HepG2 (cell line): Measurements from ENCODE around the gene NHSL1. TPM values are rescaled to one million over a fixed set of nuclear protein-coding genes. Genes with fewer than 3 reads are reported as not detected.

Experiments
- ATAC-seq: fragments of 200-7000 bp; cut with Tn5 transposase; 3 replicates; pipeline ENCODE4 v1.9.1; 2020; ENCODE audit warnings: mild to moderate bottlenecking, moderate library complexity
- BruUV-seq: library from RNA; stranded (reverse); fragments of 400-500 nt; replicated peaks from 2 replicates; lab custom pipeline; 2021; lab: Mats Ljungman, UMichigan
- CTCF ChIA-PET: fragments of 300-600 bp; formaldehyde crosslinking; extraction: SDS; loops from one replicate; lab custom pipeline; 2021; ENCODE audit warnings: low total read pairs, inconsistent platforms, low intra/inter-chr PET ratio; lab: Yijun Ruan, JAX
- POLR2A ChIA-PET: fragments of 350-600 bp; sonication (Branson Sonifier 250); formaldehyde crosslinking; loops from one replicate; lab custom pipeline; 2020; ENCODE audit warnings: antibody characterized with exemption, inconsistent platforms; lab: Yijun Ruan, JAX
- DNase-seq: peaks from one replicate; pipeline ENCODE4 v3.0.0-alpha.2; 2015; ENCODE audit warnings: low spot score
- FAIRE-seq: peaks from 3 replicates; lab custom pipeline; 2011; peaks lifted over from hg19 to GRCh38; lab: Jason Lieb, UNC
- H2AFZ ChIP-seq: one replicate; pipeline ENCODE4 v1.6.1; 2011; ENCODE audit warnings: low read length, inconsistent platforms
- H3K27ac ChIP-seq: fragments of 300-600 bp; 3 replicates; pipeline ENCODE4 v1.8.0; 2011; ENCODE audit warnings: mixed run types, mild to moderate bottlenecking, mixed read lengths, low read length, inconsistent platforms; ENCODE audit not compliant: insufficient read depth; ENCODE audit errors: extremely low read length
- H3K27me3 ChIP-seq, 2 experiments: fragments of 200-600 bp in 1 of 2; 2 replicates in 1 of 2; 3 replicates in 1 of 2; pipeline versions ENCODE4 v1.6.0 to v1.8.0; 2011; ENCODE audit warnings: low read length in 2 of 2, mild to moderate bottlenecking in 2 of 2, moderate library complexity in 2 of 2, inconsistent platforms in 1 of 2; ENCODE audit not compliant: insufficient read depth in 2 of 2, control insufficient read depth in 1 of 2
- H3K36me3 ChIP-seq, 2 experiments: fragments of 200-600 bp in 1 of 2; replicated peaks in 1 of 2; 2 replicates in 1 of 2; 3 replicates in 1 of 2; pipeline versions ENCODE4 v1.5.1 to v1.8.0; 2011; ENCODE audit warnings: low read length in 2 of 2, inconsistent platforms in 1 of 2; ENCODE audit not compliant: insufficient read depth in 2 of 2, control insufficient read depth in 1 of 2
- H3K4me1 ChIP-seq: 2 replicates; pipeline ENCODE4 v1.5.1; 2012; ENCODE audit warnings: low read length, inconsistent platforms; ENCODE audit not compliant: insufficient read depth
- H3K4me2 ChIP-seq: 2 replicates; pipeline ENCODE4 v1.6.0; 2011; ENCODE audit warnings: low read depth, low read length, inconsistent platforms
- H3K4me3 ChIP-seq, 3 experiments: fragments of 200-600 bp in 1 of 3; sonication (generic), shearing (Covaris generic) in 1 of 3; replicated peaks in 1 of 3; 2 replicates each; pipeline ENCODE4 v1.5.1; 2011 to 2016; ENCODE audit warnings: low read length in 3 of 3, inconsistent platforms in 2 of 3, low read depth in 2 of 3, mild to moderate bottlenecking in 2 of 3, control low read depth in 1 of 3, mixed read lengths in 1 of 3; ENCODE audit not compliant: insufficient read depth in 1 of 3
- H3K79me2 ChIP-seq: one replicate; pipeline ENCODE4 v1.6.1; 2011; ENCODE audit warnings: low read length, inconsistent platforms; ENCODE audit not compliant: insufficient read depth
- H3K9ac ChIP-seq: 2 replicates; pipeline ENCODE4 v1.6.0; 2011; ENCODE audit warnings: mild to moderate bottlenecking, low read depth, low read length, inconsistent platforms; ENCODE audit not compliant: insufficient read depth
- H3K9me3 ChIP-seq: 2 replicates; pipeline ENCODE4 v1.5.1; 2012; ENCODE audit warnings: mild to moderate bottlenecking, low read length
- H4K20me1 ChIP-seq: 2 replicates; pipeline ENCODE4 v1.6.0; 2011; ENCODE audit warnings: inconsistent platforms, mild to moderate bottlenecking, low read length, moderate library complexity; ENCODE audit not compliant: insufficient read depth
- AGO1 ChIP-seq: fragments of 200-400 bp; formaldehyde crosslinking; IDR thresholded peaks from 2 replicates; pipeline ENCODE4 v1.6.1; 2017; ENCODE audit warnings: mild to moderate bottlenecking, low read depth, low read length, moderate library complexity; ENCODE audit not compliant: poor library complexity, severe bottlenecking
- CEBPG ChIP-seq: IDR thresholded peaks from 2 replicates; pipeline ENCODE4 v1.6.1; 2016
- SP4 ChIP-seq: sonication (generic); formaldehyde crosslinking; IDR thresholded peaks from 2 replicates; pipeline ENCODE4 v1.8.1; 2023; ENCODE audit warnings: mild to moderate bottlenecking, missing genetic modification reagents
- TARDBP ChIP-seq: sonication (generic); formaldehyde crosslinking; IDR thresholded peaks from 2 replicates; pipeline ENCODE4 v1.8.0; 2022; ENCODE audit warnings: mild to moderate bottlenecking, missing genetic modification reagents
- ZBTB33 ChIP-seq: sonication (generic); formaldehyde crosslinking; IDR thresholded peaks from 2 replicates; pipeline ENCODE4 v1.4.0; 2020; ENCODE audit warnings: missing genetic modification reagents
- ZBTB40 ChIP-seq, 2 experiments: fragments of 450-650 bp in 1 of 2; sonication (generic) in 1 of 2; formaldehyde crosslinking in 1 of 2; IDR thresholded peaks; 2 replicates each; pipeline versions ENCODE4 v1.6.1 to v1.8.0; 2016 to 2022; ENCODE audit warnings: antibody characterized with exemption in 1 of 2, mild to moderate bottlenecking in 1 of 2, missing genetic modification reagents in 1 of 2
- ZNF296 ChIP-seq: sonication (generic); formaldehyde crosslinking; conservative IDR thresholded peaks from 2 replicates; pipeline ENCODE4 v1.5.0; 2020; ENCODE audit warnings: mild to moderate bottlenecking, missing genetic modification reagents
- ZNF564 ChIP-seq: sonication (generic); formaldehyde crosslinking; IDR thresholded peaks from 2 replicates; pipeline ENCODE4 v1.8.1; 2023; ENCODE audit warnings: mild to moderate bottlenecking, missing genetic modification reagents
- ZNF770 ChIP-seq: sonication (generic); formaldehyde crosslinking; IDR thresholded peaks from 2 replicates; pipeline ENCODE4 v1.5.0; 2020; ENCODE audit warnings: mild to moderate bottlenecking, missing genetic modification reagents
- ZNF839 ChIP-seq: sonication (generic); formaldehyde crosslinking; IDR thresholded peaks from 2 replicates; pipeline ENCODE4 v1.4.0; 2020; ENCODE audit warnings: missing genetic modification reagents, mild to moderate bottlenecking, borderline replicate concordance
- ZSCAN20 ChIP-seq: sonication (generic); formaldehyde crosslinking; IDR thresholded peaks from 2 replicates; pipeline ENCODE4 v1.4.0; 2020; ENCODE audit warnings: missing genetic modification reagents, mild to moderate bottlenecking, borderline replicate concordance
- WGBS: methylation state at CpG from one replicate; pipeline ENCODE4 v1.1.6; 2017; ENCODE audit warnings: low lambda C conversion rate; 5-methylcytosine and 5-hydroxymethylcytosine counted together
- in situ Hi-C: cut with HindIII; loops from 2 replicates; pipeline ENCODE4 v1.10.0; 2017; ENCODE audit warnings: low pct_unique_long_range_greater_than_20kb; ENCODE audit not compliant: extremely low pct_ligation_motif_present
- intact Hi-C: fragments of 100-400 bp; cut with micrococcal nuclease; formaldehyde crosslinking; loops from one replicate; pipeline ENCODE4 v1.10.0; 2022; ENCODE audit not compliant: unreplicated experiment
- polyA plus RNA-seq, 8 experiments: library from polyadenylated mRNA; depleted of rRNA in 3 of 8; stranded (reverse) in 7 of 8; unstranded in 1 of 8; fragments of >200 nt; fragmentation: Illumina TruSeq in 4 of 8; extraction: Trizol in 4 of 8; gene quantifications; 2 replicates each; pipeline versions ENCODE4 v1.2.1 to v1.2.3, GENCODE V29; 2011 to 2016; ENCODE audit warnings: low read depth in 4 of 8, missing spikeins in 1 of 8, mixed read lengths in 1 of 8; ENCODE audit not compliant: insufficient read depth in 1 of 8
- total RNA-seq, 5 experiments: library from RNA; depleted of rRNA; stranded (reverse); fragments of >200 nt; fragmentation: Illumina TruSeq; extraction: Trizol; gene quantifications; 2 replicates each; pipeline ENCODE4 v1.2.3, GENCODE V29; 2016; ENCODE audit warnings: low read depth in 1 of 5

NHSL1 gene
- total and polyA plus RNA-seq, 2 of the 13 experiments (the other 11 are each of a cell fraction or from before 2014, with no cell fraction given), result 24.9 to 53.6 TPM

- FAIRE-seq (no peak), ATAC-seq (0 out of 3 replicates have a peak, but pooled peaks have one; percentile 12), DNase-seq (no peak)
- no peak overlapping the region for H2AFZ ChIP-seq
- no peaks in the 10 kb centered on the region for H3K36me3 ChIP-seq
- H4K20me1 ChIP-seq, result no peaks in the 10 kb centered on the region
- H3K4me2 ChIP-seq, result 0 out of 2 replicates have a peak overlapping the region, but pooled peaks have one; percentile 33
- intact Hi-C loops, result no loop called here
- H3K9ac ChIP-seq, result no peak overlapping the region
- WGBS, result 10% methylated on average over 3 of the region's 3 CpGs
- H3K4me3 ChIP-seq, result no peak overlapping the region
- H3K9me3 ChIP-seq, result no peaks in the 10 kb centered on the region
- ChIA-PET CTCF (no interaction called here), POLR2A (no interaction called here)
- BruUV-seq, result no TSS peak
- H3K27ac ChIP-seq, result no peak overlapping the region
- H3K27me3 ChIP-seq, result peaks cover 0 to 11% of the 10 kb centered on the region in 2 experiments; a peak in 4 of 5 replicates
- H3K79me2 ChIP-seq, result no peaks in the 10 kb centered on the region
- TF ChIP-seq CEBPG (CRISPR knock-in tag) (0 out of 2 replicates have a peak, but pooled peaks have one; percentile 20), SP4 (no peak), ZBTB33 (no peak), ZSCAN20 (CRISPR knock-in tag) (no peak), ZNF564 (CRISPR knock-in tag) (no peak), ZNF296 (CRISPR knock-in tag) (no peak), TARDBP (CRISPR knock-in tag) (no peak), ZNF770 (CRISPR knock-in tag) (peak; percentile 60; the same call in 1 of the 2 replicates), ZBTB40 (IDR thresholded peaks at IDR 0.05) (no peak), ZBTB40 (CRISPR knock-in tag; IDR thresholded peaks at IDR 0.05) (peak; percentile 46; the same call in 1 of the 2 replicates), AGO1 (no peak), ZNF839 (no peak)
- H3K4me1 ChIP-seq, result peaks cover 27% of the 10 kb centered on the region
- in situ Hi-C loops, result no loop called here
These were observed 112.4 kb downstream of the NHSL1 start for GRCh38 chr6:138386897-138387296.
